OCI-LY1 (cell line): ENCODE results near the gene PIH1D1.

Experiments
- H2AFZ ChIP-seq: fragments of 200-600 bp; sonication (generic), shearing (Covaris generic); 2 replicates; pipeline ENCODE4 v1.6.0; 2014; ENCODE audit warnings: antibody characterized with exemption, mild to moderate bottlenecking, low read length
- H3F3A ChIP-seq: fragments of 200-600 bp; sonication (generic), shearing (Covaris generic); 2 replicates; pipeline ENCODE4 v1.6.0; 2014; ENCODE audit warnings: mild to moderate bottlenecking, antibody characterized with exemption, low read length, moderate library complexity; ENCODE audit not compliant: insufficient read depth
- H3K27ac ChIP-seq: fragments of 200-600 bp; sonication (generic); 2 replicates; pipeline ENCODE4 v1.5.1; 2014; ENCODE audit warnings: low read length, mixed run types, mild to moderate bottlenecking, low read depth; ENCODE audit not compliant: poor library complexity, severe bottlenecking
- H3K27me3 ChIP-seq: fragments of 200-600 bp; sonication (generic); 2 replicates; pipeline ENCODE4 v1.6.0; 2014; ENCODE audit warnings: antibody characterized with exemption, mild to moderate bottlenecking, low read length, moderate library complexity; ENCODE audit not compliant: insufficient read depth
- H3K36me3 ChIP-seq: fragments of 200-600 bp; sonication (generic); 2 replicates; pipeline ENCODE4 v1.6.1; 2014; ENCODE audit warnings: mild to moderate bottlenecking, antibody characterized with exemption, low read length, moderate library complexity, mixed read lengths; ENCODE audit not compliant: insufficient read depth
- H3K4me1 ChIP-seq: fragments of 200-600 bp; sonication (generic); 2 replicates; pipeline ENCODE4 v1.5.1; 2014; ENCODE audit warnings: mild to moderate bottlenecking, low read length, moderate library complexity; ENCODE audit not compliant: insufficient read depth, severe bottlenecking
- H3K4me2 ChIP-seq: fragments of 200-600 bp; sonication (generic), shearing (Covaris generic); 2 replicates; pipeline ENCODE4 v1.6.1; 2014; ENCODE audit warnings: low read length
- H3K4me3 ChIP-seq: fragments of 200-600 bp; sonication (generic); 2 replicates; pipeline ENCODE4 v1.5.1; 2014; ENCODE audit warnings: low read length, low read depth, mild to moderate bottlenecking, mixed read lengths; ENCODE audit not compliant: poor library complexity, severe bottlenecking
- H3K79me2 ChIP-seq: fragments of 200-600 bp; shearing (Covaris generic); 2 replicates; pipeline ENCODE4 v1.6.1; 2016; ENCODE audit warnings: mixed run types, low read length, mixed read lengths; ENCODE audit not compliant: insufficient read depth
- H3K9ac ChIP-seq: fragments of 200-600 bp; sonication (generic), shearing (Covaris generic); 2 replicates; pipeline ENCODE4 v1.6.1; 2014; ENCODE audit warnings: mild to moderate bottlenecking, low read length, mixed read lengths
- H3K9me2 ChIP-seq: fragments of 200-600 bp; sonication (generic), shearing (Covaris generic); 2 replicates; pipeline ENCODE4 v1.6.1; 2014; ENCODE audit warnings: low read depth, mild to moderate bottlenecking, low read length, mixed read lengths
- H3K9me3 ChIP-seq: fragments of 200-600 bp; shearing (Covaris generic); 2 replicates; pipeline ENCODE4 v1.6.1; 2014; ENCODE audit warnings: low read length, mixed read lengths
- H4K20me1 ChIP-seq: fragments of 200-600 bp; sonication (generic), shearing (Covaris generic); 2 replicates; pipeline ENCODE4 v1.6.0; 2016; ENCODE audit warnings: mild to moderate bottlenecking, low read length; ENCODE audit not compliant: insufficient read depth
- CTCF ChIP-seq: fragments of 200-600 bp; sonication (generic), shearing (Covaris generic); IDR thresholded peaks from 2 replicates; pipeline ENCODE4 v1.5.1; 2017; ENCODE audit warnings: mild to moderate bottlenecking, antibody characterized with exemption, low read length, moderate library complexity, mixed read lengths
- EZH2 ChIP-seq: fragments of 200-600 bp; sonication (generic), shearing (Covaris generic); IDR thresholded peaks from 2 replicates; pipeline ENCODE4 v1.8.0; 2017; ENCODE audit warnings: borderline replicate concordance, mixed run types, mild to moderate bottlenecking, antibody characterized with exemption, low read length, moderate library complexity, mixed read lengths

Gene PIH1D1

GRCh38 chr19:49443366-49444099, 8.1 kb downstream of the PIH1D1 start:
- peaks cover 6% of the 10 kb centered on the region for H3F3A ChIP-seq
- peak overlapping the region; percentile 39 for H3K27ac ChIP-seq
- H3K4me2 ChIP-seq = peak overlapping the region; percentile 85
- peak overlapping the region; percentile 29 for H2AFZ ChIP-seq
- no peaks in the 10 kb centered on the region for H3K9me2 ChIP-seq
- peak; percentile 80 for TF ChIP-seq CTCF
- TF ChIP-seq EZH2 = no peak
- H3K36me3 ChIP-seq = peaks cover 17% of the 10 kb centered on the region
- peak overlapping the region; percentile 69 for H3K4me3 ChIP-seq
- no peaks in the 10 kb centered on the region for H4K20me1 ChIP-seq
- no peaks in the 10 kb centered on the region for H3K9me3 ChIP-seq
- peaks cover 5% of the 10 kb centered on the region for H3K4me1 ChIP-seq
- peak overlapping the region; percentile 72 for H3K9ac ChIP-seq
- no peaks in the 10 kb centered on the region for H3K79me2 ChIP-seq
- H3K27me3 ChIP-seq = peaks cover 19% of the 10 kb centered on the region

GRCh38 chr19:49442771-49443365, 8.7 kb downstream of the PIH1D1 start:
- Histone ChIP-seq H3K36me3 (peaks cover 13% of the 10 kb centered on the region), H3K79me2 (no peaks in the 10 kb centered on the region), H3K9me2 (no peaks in the 10 kb centered on the region), H4K20me1 (no peaks in the 10 kb centered on the region), H3K4me3 (peak overlapping the region; percentile 69), H2AFZ (peak overlapping the region; percentile 29), H3K27me3 (peaks cover 19% of the 10 kb centered on the region), H3K27ac (no peak overlapping the region), H3K4me2 (peak overlapping the region; percentile 85), H3K9ac (peak overlapping the region; percentile 72), H3K9me3 (no peaks in the 10 kb centered on the region), H3K4me1 (peaks cover 5% of the 10 kb centered on the region), H3F3A (peaks cover 6% of the 10 kb centered on the region)
- TF ChIP-seq CTCF = no peak
- no peak for TF ChIP-seq EZH2

GRCh38 chr19:49442354-49442753, 9.3 kb downstream of the PIH1D1 start:
- Histone ChIP-seq H3K79me2 (no peaks in the 10 kb centered on the region), H3K9ac (no peak overlapping the region), H3K36me3 (peaks cover 10% of the 10 kb centered on the region), H3K4me2 (peak overlapping the region; percentile 85), H3K9me3 (no peaks in the 10 kb centered on the region), H3K27ac (no peak overlapping the region), H4K20me1 (no peaks in the 10 kb centered on the region), H3K9me2 (no peaks in the 10 kb centered on the region), H3F3A (peaks cover 6% of the 10 kb centered on the region), H3K4me3 (peak overlapping the region; percentile 69), H2AFZ (no peak overlapping the region), H3K4me1 (peaks cover 5% of the 10 kb centered on the region), H3K27me3 (peaks cover 19% of the 10 kb centered on the region)
- TF ChIP-seq CTCF (no peak), EZH2 (no peak)
